C4-2B (cell line): Measurements from ENCODE around the gene MRLN.

Source experiments
- CTCF ChIP-seq: fragments of 450-650 bp; conservative IDR thresholded peaks from 2 replicates; pipeline ENCODE4 v1.5.1; 2017; ENCODE audit warnings: mild to moderate bottlenecking
- ZFX ChIP-seq: fragments of 450-650 bp; IDR thresholded peaks from 2 replicates; pipeline ENCODE4 v1.6.1; 2017

GRCh38 chr10:59706851-59707797 lies 46.1 kb downstream of the MRLN start:
- TF ChIP-seq CTCF (no peak), ZFX (no peak)
